Embryonic facial prominence (tissue), 1 donor: ENCODE measurements around the gene TM4SF18.

Experiments used
- DNase-seq: peaks from one replicate; pipeline ENCODE4 v3.0.0-alpha.2; 2016; ENCODE audit errors: extremely low spot score

TM4SF18 gene

DNA sequence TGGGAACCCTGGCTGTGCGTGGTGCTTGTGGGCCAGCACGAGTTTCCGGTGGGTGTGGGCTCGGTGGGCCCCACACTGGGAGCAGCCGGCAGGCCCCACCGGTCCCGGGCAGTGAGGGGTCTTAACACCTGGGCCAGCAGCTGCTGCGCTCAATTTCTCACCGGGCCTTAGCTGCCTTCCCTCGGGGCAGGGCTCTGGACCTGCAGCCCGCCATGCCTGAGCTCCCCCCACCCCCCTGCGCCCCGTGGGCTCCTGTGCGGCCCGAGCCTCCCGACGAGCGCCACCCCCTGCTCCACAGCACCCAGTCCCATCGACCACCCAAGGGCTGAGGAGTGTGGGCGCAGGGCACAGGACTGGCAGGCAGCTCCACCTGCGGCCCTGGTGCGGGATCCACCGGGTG, 49.4 kb downstream of the TM4SF18 start:
- no peak for DNase-seq

DNA sequence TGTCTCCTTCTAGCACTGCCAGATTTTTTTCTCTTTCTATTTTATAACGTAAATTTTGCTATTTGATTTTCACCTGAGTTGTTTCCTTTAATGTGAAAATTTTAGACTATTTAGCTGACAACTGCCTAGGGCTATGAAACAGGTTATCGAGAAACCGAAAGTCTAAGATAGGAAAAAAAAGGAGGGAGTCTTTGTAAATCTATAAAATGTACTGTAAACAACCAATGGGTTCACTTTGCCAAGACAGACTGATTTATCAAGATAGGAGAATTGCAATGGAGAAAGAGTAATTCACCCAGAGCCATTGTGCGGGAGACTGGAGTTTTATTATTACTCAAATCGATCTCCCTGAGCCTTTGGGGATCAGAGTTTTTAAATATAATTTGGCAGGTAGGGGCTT, 50.0 kb downstream of the TM4SF18 start:
- no peak for DNase-seq

DNA sequence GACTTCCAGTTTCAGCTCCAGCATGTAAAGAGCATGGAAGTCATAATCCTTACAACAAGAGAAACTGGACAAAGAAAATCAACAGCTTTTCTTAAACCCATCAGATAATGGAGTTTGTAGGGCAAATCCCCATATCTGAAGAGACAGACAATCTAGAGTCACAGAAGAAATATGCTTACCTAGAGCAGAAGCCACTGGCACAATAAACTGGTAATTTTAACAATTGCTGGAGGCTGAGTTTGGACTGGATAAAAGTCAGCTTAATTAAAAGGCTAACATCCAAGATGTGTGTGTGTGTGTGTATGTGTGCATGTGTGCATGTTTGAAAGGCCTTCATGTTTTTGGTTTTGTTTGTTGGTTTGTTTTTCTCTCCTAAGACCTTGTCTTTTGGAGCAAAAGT, 50.6 kb downstream of the TM4SF18 start:
- DNase-seq, result no peak

GRCh38 chr3:149282322-149282721, 51.1 kb downstream of the TM4SF18 start:
- DNase-seq, result no peak

- no peak for DNase-seq
These were observed 52.6 kb downstream of the TM4SF18 start for GRCh38 chr3:149280671-149281349.

- DNase-seq, result no peak
These were observed 54.5 kb downstream of the TM4SF18 start for GRCh38 chr3:149278911-149279310.

DNA sequence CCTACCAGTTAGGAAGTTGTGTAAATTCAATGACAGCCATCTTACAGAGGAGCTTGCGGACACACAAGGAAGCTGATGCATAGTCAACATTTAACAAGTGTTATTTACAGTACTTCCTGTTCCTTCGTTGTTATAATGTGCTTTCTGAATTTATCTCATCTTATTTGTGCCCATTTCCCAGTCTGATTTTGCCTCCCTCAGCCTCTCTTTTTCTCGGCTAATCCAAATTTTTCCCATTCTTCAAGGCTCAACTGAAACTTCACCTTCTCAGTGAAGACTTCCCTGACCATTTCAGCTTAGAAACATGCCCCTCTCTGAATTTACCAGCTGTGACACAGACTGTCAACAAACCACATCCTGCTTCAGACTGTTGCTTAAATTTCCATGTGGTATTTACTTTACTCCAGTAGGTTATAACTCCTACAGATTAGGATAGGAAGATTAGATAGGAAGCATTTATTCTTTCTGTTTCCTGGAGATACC, 56.1 kb downstream of the TM4SF18 start:
- no peak for DNase-seq

- DNase-seq, result no peak
These were observed 56.8 kb downstream of the TM4SF18 start for GRCh38 chr3:149276619-149277018.

DNA sequence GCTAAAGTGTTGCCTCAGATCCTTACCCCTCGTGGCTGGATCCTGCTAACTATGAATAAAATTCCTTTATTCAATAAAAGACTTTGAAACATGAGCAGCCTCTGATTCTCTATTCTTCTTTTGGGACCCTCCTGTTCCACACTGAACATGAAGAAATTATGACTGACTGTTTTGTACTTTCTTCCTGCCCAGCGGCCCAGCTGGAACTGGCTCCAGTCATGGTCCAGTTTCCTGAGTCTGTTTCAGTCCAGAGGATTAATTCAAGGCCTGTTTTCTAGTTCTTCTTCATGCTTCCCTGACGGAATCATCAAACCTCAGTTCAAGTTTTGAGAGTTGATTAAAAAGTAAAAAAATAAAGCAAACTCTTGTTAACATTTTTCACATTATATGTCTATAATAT, 59.2 kb downstream of the TM4SF18 start:
- no peak for DNase-seq

- peak; percentile 74 for DNase-seq
These were observed 60.2 kb downstream of the TM4SF18 start for GRCh38 chr3:149273096-149273751.

DNA sequence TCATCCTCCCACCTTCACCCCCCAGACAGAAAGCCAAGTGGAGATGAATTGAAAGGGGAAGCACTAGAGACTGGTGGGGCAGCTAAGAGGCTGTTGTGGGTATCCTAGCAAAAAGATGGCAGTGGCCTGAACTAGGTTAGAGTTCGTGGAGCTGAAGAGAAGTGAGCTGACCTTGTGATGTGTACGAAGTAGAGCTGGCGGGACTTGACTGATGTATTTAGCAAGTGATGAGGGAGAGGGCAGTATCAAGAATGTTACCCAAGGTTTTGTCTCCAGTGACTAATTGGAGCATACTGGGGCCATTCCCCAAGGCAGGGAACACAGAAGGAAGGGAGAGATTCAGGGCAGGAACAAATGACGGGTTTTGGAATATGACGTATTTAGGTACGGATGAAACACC, 61.8 kb downstream of the TM4SF18 start:
- no peak for DNase-seq

GRCh38 chr3:149270180-149270579, 63.3 kb downstream of the TM4SF18 start:
- no peak for DNase-seq

DNA sequence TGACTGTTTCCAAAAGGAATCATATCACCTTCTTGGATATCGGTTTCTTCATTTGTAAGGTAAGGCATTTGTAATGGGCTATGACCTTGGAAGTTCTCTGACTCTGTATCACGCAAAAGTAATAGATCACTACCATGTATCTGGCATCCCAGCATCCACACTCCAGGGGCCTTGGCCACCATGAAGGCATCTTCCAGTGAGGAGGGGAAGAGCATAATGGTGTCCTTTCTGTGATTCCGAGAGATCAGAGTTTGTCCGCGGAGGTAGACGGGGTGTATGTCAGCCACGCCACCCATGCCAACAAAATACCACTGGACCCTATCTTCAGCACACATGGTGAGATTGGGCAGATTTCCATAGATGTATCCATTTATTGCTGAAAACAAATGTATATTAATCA, 63.7 kb downstream of the TM4SF18 start:
- no peak for DNase-seq
